Naive thymus-derived CD8-positive, alpha-beta T cell (primary cell): ENCODE measurements around the gene RHEB. TPM values are rescaled to one million over a fixed set of nuclear protein-coding genes. Genes with fewer than 3 reads are reported as not detected.
A peak's percentile ranks its signal among the peaks of the same experiment; 100 is the strongest.
"Not testable (repeated sequence)": the region's sequence is repeated elsewhere in the genome, so short reads cannot be mapped to it uniquely, and the experiment has no call there.

Experiments
- ATAC-seq, 2 donors: fragments of 150-1000 bp; cut with Tn5 transposase in 1 of 2; sonication (Bioruptor Pico), chemical (Tn5 transposase) in 1 of 2; 1 replicate in 1 of 2; 2 replicates in 1 of 2; pipeline ENCODE4 v1.10.0; 2021; ENCODE audit warnings: mild to moderate bottlenecking in 2 of 2, moderate library complexity in 2 of 2
- POLR2A ChIA-PET: fragments of 350-600 bp; sonication (Branson Sonifier 250); formaldehyde crosslinking; loops from one replicate; lab custom pipeline; 2021; ENCODE audit warnings: antibody characterized with exemption; lab: Charles Lee
- DNase-seq, 10 donors: peaks; one replicate each; pipeline versions ENCODE4 v3.0.0 to v3.0.0-alpha.2; 2020 to 2022
- H3K27ac Mint-ChIP-seq, 10 donors: one replicate each; pipeline ENCODE4 v1.8.0; 2020 to 2022; ENCODE audit warnings: mild to moderate bottlenecking in 10 of 10, mixed read lengths in 10 of 10, moderate library complexity in 4 of 10, inconsistent platforms in 1 of 10
- H3K27me3 Mint-ChIP-seq, 5 donors: one replicate each; pipeline ENCODE4 v1.8.0; 2021 to 2022; ENCODE audit warnings: mixed read lengths in 5 of 5
- H3K36me3 Mint-ChIP-seq, 3 donors: one replicate each; pipeline ENCODE4 v1.8.0; 2020 to 2022; ENCODE audit warnings: mixed read lengths in 3 of 3, mild to moderate bottlenecking in 2 of 3, inconsistent platforms in 1 of 3
- H3K4me1 Mint-ChIP-seq, 4 donors: one replicate each; pipeline ENCODE4 v1.8.0; 2021 to 2022; ENCODE audit warnings: mixed read lengths in 4 of 4
- H3K4me3 Mint-ChIP-seq, 10 donors: one replicate each; pipeline ENCODE4 v1.8.0; 2020 to 2022; ENCODE audit warnings: mild to moderate bottlenecking in 10 of 10, mixed read lengths in 10 of 10, moderate library complexity in 6 of 10, inconsistent platforms in 1 of 10
- H3K9me3 Mint-ChIP-seq, 9 donors: one replicate each; pipeline ENCODE4 v1.8.0; 2020 to 2022; ENCODE audit warnings: mixed read lengths in 9 of 9, mild to moderate bottlenecking in 3 of 9, inconsistent platforms in 1 of 9, moderate library complexity in 1 of 9
- polyA plus RNA-seq, 3 donors: library from polyadenylated mRNA; unstranded; fragments of 300-500 nt; fragmentation: Illumina TruSeq; gene quantifications; one replicate each; pipeline ENCODE4 v1.2.3, GENCODE V29; 2021
- total RNA-seq, 8 experiments: library from RNA in 2 of 8; stranded (reverse) in 2 of 8; gene quantifications; one replicate each; pipeline ENCODE4 v1.2.3 and lab custom pipeline; 2021 to 2026

The RHEB gene
- total and polyA plus RNA-seq, 5 experiments from 2014 or later, result 31.2 to 48.8 (median 43.7) TPM

- H3K9me3 Mint-ChIP-seq, result no peaks in the 10 kb centered on the region
- peaks cover 4 to 15% (median 13%) of the 10 kb centered on the region in 5 donors for H3K27me3 Mint-ChIP-seq
- H3K4me3 Mint-ChIP-seq, result no peak overlapping the region
- ATAC-seq (no peak), DNase-seq (no peak)
- POLR2A ChIA-PET, result interaction anchor here (0.7 kb wide), 1 partner anchor 35 kb away, joined by 3 read pairs; no protein-coding TSS in a partner anchor
- no peaks in the 10 kb centered on the region for H3K36me3 Mint-ChIP-seq
- no peak overlapping the region for H3K27ac Mint-ChIP-seq
- peaks cover 1 to 10% (median 7%) of the 10 kb centered on the region in 4 donors for H3K4me1 Mint-ChIP-seq
These were observed 29.9 kb upstream of the RHEB start for GRCh38 chr7:151549644-151550043.

DNA sequence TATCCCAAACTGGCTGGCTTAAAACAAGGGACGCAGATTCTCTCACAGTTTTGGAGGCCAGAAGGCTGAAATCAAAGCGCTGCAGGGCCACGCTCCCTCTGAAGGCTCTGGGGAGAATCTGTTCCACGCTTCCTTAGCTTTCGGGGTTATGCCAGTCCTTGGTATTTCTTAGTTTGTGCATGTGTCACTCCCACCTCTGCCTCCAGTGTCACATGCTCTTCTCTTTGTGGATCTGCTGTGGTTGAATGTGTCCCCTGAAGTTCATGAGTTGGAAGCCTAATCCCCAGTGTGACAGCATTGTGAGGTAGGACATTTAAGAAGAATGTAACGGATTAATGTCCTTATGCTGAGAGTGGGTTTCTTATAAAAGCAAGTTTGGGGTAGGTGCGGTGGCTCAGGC, 29.4 kb upstream of the RHEB start:
- peak overlapping the region in 1 of 10 donors; percentile 43 for H3K27ac Mint-ChIP-seq
- peaks cover 4 to 21% (median 13%) of the 10 kb centered on the region in 5 donors for H3K27me3 Mint-ChIP-seq
- POLR2A ChIA-PET, result no interaction called here

GRCh38 chr7:151544183-151544582, 24.5 kb upstream of the RHEB start:
- Mint-ChIP-seq H3K4me1 (no peaks in the 10 kb centered on the region), H3K27ac (no peak overlapping the region), H3K36me3 (no peaks in the 10 kb centered on the region), H3K9me3 (no peaks in the 10 kb centered on the region), H3K27me3 (peaks cover 2 to 31% (median 21%) of the 10 kb centered on the region in 5 donors), H3K4me3 (no peak overlapping the region)
- ATAC-seq, result no peak
- POLR2A ChIA-PET, result no interaction called here
- no peak for DNase-seq

More for the DNA sequence above, 29.4 kb upstream of the RHEB start:
- Mint-ChIP-seq H3K4me3 (no peak overlapping the region), H3K4me1 (peaks cover 1 to 10% (median 7%) of the 10 kb centered on the region in 4 donors), H3K9me3 (no peaks in the 10 kb centered on the region), H3K36me3 (no peaks in the 10 kb centered on the region)
- DNase-seq (no peak), ATAC-seq (no peak)

GRCh38 chr7:151542606-151543130, 23.0 kb upstream of the RHEB start:
- DNase-seq (no peak), ATAC-seq (no peak)
- POLR2A ChIA-PET, result no interaction called here
- peaks cover 6 to 7% (median 6%) of the 10 kb centered on the region in 4 donors for H3K4me1 Mint-ChIP-seq
- no peak overlapping the region for H3K27ac Mint-ChIP-seq
- H3K36me3 Mint-ChIP-seq, result no peaks in the 10 kb centered on the region
- peaks cover 2 to 31% (median 22%) of the 10 kb centered on the region in 5 donors for H3K27me3 Mint-ChIP-seq
- no peaks in the 10 kb centered on the region for H3K9me3 Mint-ChIP-seq
- no peak overlapping the region for H3K4me3 Mint-ChIP-seq

DNA sequence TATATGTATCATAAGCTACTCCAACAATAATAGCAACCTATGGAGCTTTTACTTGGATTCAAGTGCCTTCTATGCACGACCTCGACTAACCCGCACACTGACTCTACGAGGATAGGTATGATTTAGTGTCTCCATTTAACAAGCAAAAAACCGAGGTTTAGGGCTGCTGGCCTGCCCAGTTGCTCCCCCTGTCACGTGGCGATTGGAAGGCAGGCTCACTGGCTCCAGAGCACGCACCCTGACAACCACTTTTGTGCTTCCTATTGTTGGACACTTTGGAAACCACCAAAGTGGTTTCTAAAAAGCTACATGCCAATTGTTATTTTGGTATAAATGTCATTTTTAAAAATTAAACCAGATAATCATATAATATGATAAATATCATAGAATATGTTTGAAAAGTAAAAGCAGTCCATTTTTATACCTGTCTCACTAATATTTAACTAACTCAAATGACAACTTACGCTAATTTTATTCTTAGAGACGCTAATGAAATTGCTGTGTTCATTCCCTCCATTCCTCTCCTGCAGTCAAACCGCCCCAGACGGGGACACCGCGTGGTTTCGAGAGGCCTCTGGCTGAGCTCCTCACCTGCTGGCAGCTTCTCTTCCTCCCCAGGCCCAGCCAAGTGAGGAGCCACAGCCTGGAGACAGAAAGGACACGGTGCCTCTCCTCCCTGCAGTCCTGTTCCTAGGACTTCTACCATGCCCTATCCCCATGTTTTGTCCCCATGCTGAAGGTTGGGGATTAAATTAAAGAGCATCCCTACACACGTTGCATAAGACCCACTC, 22.2 kb upstream of the RHEB start:
- peaks cover 0 to 31% (median 20%) of the 10 kb centered on the region in 5 donors for H3K27me3 Mint-ChIP-seq
- peaks cover 0 to 1% (median 0%) of the 10 kb centered on the region in 9 donors for H3K9me3 Mint-ChIP-seq
- H3K36me3 Mint-ChIP-seq, result no peaks in the 10 kb centered on the region
- H3K4me3 Mint-ChIP-seq, result no peak overlapping the region
- POLR2A ChIA-PET, result no interaction called here
- no peak for DNase-seq
- no peak for ATAC-seq
- H3K27ac Mint-ChIP-seq, result no peak overlapping the region
- H3K4me1 Mint-ChIP-seq, result peaks cover 6 to 11% (median 7%) of the 10 kb centered on the region in 4 donors

- Mint-ChIP-seq H3K9me3 (peaks cover 0 to 2% (median 0%) of the 10 kb centered on the region in 9 donors), H3K4me3 (no peak overlapping the region), H3K4me1 (peaks cover 6 to 11% (median 7%) of the 10 kb centered on the region in 4 donors), H3K27me3 (peaks cover 2 to 20% (median 15%) of the 10 kb centered on the region in 5 donors), H3K36me3 (peaks cover 0 to 2% (median 0%) of the 10 kb centered on the region in 3 donors), H3K27ac (no peak overlapping the region)
- DNase-seq, result no peak
- ATAC-seq, result no peak
- POLR2A ChIA-PET, result no interaction called here
These were observed 20.5 kb upstream of the RHEB start for GRCh38 chr7:151540146-151540545.

DNA sequence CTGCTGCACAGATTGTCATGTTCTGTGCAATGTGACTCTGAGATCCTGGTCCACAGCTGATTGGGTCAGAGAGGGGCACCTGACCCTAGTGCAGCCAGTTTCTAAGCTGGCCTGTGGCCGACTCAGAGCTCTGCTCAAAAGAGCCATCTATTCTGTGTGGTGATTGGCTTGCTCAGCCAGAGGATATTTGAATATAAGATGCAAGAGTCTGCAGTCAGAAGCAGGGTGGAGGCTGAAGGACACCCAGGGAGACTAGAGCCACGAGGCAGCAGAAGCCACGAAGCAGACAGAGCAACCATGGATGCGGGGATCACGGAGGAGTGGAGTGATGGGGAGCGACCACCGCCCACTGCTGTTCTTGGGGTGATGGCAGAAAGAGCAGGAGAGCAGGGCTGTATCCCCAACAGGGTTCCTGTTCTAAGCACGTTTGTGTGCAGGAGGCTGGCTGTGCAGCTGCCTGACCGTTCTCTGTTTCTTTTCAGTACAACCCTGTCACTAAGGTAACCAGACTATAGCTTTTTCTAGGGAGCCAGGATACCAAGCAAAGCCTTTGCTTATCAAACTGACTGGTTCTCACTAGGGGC, 19.5 kb upstream of the RHEB start:
- POLR2A ChIA-PET, result no interaction called here
- Mint-ChIP-seq H3K9me3 (peaks cover 0 to 2% (median 0%) of the 10 kb centered on the region in 9 donors), H3K36me3 (peaks cover 0 to 2% (median 0%) of the 10 kb centered on the region in 3 donors), H3K4me1 (peaks cover 6 to 11% (median 7%) of the 10 kb centered on the region in 4 donors), H3K27me3 (peaks cover 2 to 13% (median 13%) of the 10 kb centered on the region in 5 donors), H3K27ac (no peak overlapping the region), H3K4me3 (no peak overlapping the region)
- DNase-seq (no peak), ATAC-seq (no peak)

- POLR2A ChIA-PET, result no interaction called here
- peak in 1 of 2 donors; percentile 53 for ATAC-seq
These were observed 18.3 kb upstream of the RHEB start for GRCh38 chr7:151537818-151538561.

DNA sequence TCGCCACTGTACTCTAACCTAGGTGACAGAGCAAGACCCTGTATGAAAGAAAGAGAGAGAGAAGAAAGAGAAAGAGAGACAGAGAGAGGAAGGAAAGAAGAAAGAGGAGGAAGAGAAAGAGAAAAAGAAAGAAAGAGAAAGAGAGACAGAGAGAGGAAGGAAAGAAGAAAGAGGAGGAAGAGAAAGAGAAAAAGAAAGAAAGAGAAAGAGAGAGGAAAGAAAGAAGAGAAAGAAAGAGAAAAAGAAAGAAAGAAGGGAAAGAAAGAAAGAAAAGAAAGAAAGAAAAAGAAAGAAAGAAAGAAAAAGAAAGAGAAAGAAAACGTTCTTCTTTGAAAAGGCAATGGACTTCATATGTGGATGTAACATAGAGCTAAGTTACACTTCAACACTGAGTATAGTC, 16.5 kb upstream of the RHEB start:
- H3K9me3 Mint-ChIP-seq, result peaks cover 0 to 15% (median 5%) of the 10 kb centered on the region in 9 donors
- POLR2A ChIA-PET, H3K36me3 Mint-ChIP-seq, H3K27ac Mint-ChIP-seq, ATAC-seq, H3K4me3 Mint-ChIP-seq, DNase-seq: not testable (repeated sequence)
- H3K27me3 Mint-ChIP-seq, result peaks cover 0 to 14% (median 5%) of the 10 kb centered on the region in 5 donors
- H3K4me1 Mint-ChIP-seq, result peaks cover 6 to 11% (median 7%) of the 10 kb centered on the region in 4 donors

More at GRCh38 chr7:151537818-151538561, 18.3 kb upstream of the RHEB start:
- DNase-seq, result peak in 1 of 10 donors; percentile 15
- H3K27me3 Mint-ChIP-seq, result peaks cover 2 to 16% (median 10%) of the 10 kb centered on the region in 5 donors
- H3K9me3 Mint-ChIP-seq, result peaks cover 0 to 3% (median 0%) of the 10 kb centered on the region in 9 donors
- peaks cover 6 to 11% (median 7%) of the 10 kb centered on the region in 4 donors for H3K4me1 Mint-ChIP-seq
- H3K4me3 Mint-ChIP-seq, result no peak overlapping the region
- H3K36me3 Mint-ChIP-seq, result peaks cover 0 to 2% (median 0%) of the 10 kb centered on the region in 3 donors
- peak overlapping the region in 4 of 10 donors; percentile 3 to 39 (median 30) for H3K27ac Mint-ChIP-seq

DNA sequence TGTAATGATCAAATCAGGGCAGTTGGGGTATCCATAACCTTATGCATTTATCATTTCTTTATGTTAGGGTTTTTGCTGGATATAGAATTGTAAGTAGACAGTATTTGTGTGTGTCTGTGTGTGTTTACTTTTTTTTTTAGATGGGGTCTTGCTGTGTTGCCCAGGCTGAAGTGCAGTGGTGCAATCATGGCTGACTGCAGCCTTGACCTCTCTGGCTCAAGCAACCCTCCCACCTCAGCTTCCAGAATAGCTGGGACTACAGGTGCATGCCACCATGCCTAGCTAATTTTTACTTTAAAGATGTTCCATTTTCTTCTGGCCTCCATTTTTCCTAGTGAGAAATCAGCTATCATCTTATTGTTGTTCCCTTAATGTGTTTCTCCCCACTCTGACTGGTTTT, 10.1 kb upstream of the RHEB start:
- no peak for ATAC-seq
- POLR2A ChIA-PET, result no interaction called here
- no peaks in the 10 kb centered on the region for H3K4me1 Mint-ChIP-seq

DNA sequence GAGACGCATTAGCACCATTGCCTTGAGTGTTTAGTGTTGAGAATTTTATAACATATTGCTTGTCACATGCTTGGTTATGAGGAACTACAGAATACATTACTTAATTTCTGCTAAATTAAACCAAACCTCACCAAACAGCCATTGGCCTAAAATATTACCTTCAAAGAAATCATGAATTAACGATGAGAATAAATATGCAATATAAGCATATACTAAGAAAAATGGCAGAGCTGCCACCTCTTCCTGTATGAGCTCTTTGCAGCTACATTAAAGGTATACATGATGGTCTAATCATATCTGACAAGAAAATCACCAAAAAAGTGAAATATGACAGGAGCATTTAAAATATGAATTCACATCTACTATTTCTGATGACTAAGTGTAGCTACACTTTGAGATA, 5.2 kb upstream of the RHEB start:
- Mint-ChIP-seq H3K4me1 (peaks cover 3 to 10% (median 3%) of the 10 kb centered on the region in 4 donors), H3K9me3 (peaks cover 0 to 13% (median 4%) of the 10 kb centered on the region in 9 donors), H3K36me3 (peaks cover 0 to 2% (median under 1%) of the 10 kb centered on the region in 3 donors), H3K4me3 (no peak overlapping the region), H3K27me3 (peaks cover 0 to 1% (median 0%) of the 10 kb centered on the region in 5 donors), H3K27ac (no peak overlapping the region)
- ATAC-seq, result no peak
- no peak for DNase-seq
- POLR2A ChIA-PET, result no interaction called here

More for the DNA sequence above, 10.1 kb upstream of the RHEB start:
- no peak for DNase-seq
- Mint-ChIP-seq H3K4me3 (no peak overlapping the region), H3K27ac (peak overlapping the region in 1 of 10 donors; percentile 43), H3K36me3 (peaks cover 0 to 20% (median 12%) of the 10 kb centered on the region in 3 donors), H3K9me3 (peaks cover 0 to 41% (median 15%) of the 10 kb centered on the region in 9 donors), H3K27me3 (peaks cover 0 to 5% (median 3%) of the 10 kb centered on the region in 5 donors)

DNA sequence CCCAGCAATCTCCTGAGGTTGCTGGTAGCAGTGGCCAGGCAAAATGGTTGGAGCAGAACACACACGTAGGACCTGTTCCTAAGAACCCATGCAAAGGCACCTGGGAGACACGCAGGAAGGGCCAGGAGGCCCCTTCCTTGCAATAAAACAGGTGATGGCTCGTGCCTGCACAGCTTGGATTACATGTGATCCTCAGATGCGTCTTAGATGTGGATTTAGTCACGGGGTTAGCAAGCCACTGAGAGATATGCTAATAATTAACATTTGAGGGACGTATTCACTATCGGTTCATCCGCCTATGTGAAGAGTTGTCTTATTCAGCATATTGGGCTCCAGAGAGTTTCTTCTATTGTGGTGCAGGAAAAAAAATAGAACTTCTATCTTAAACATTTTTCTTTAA, 4.6 kb upstream of the RHEB start:
- no peak overlapping the region for H3K4me3 Mint-ChIP-seq
- H3K4me1 Mint-ChIP-seq, result peaks cover 3 to 10% (median 3%) of the 10 kb centered on the region in 4 donors
- POLR2A ChIA-PET, result no interaction called here
- ATAC-seq, result no peak
- peaks cover 0 to 12% (median 2%) of the 10 kb centered on the region in 9 donors for H3K9me3 Mint-ChIP-seq
- no peak overlapping the region for H3K27ac Mint-ChIP-seq
- no peak for DNase-seq
- H3K36me3 Mint-ChIP-seq, result peaks cover 0 to 2% (median 0%) of the 10 kb centered on the region in 3 donors
- peaks cover 0 to 3% (median 0%) of the 10 kb centered on the region in 5 donors for H3K27me3 Mint-ChIP-seq
